ENCODE data around the gene GPX6.
"Not testable (repeated sequence)": the region's sequence is repeated elsewhere in the genome, so short reads cannot be mapped to it uniquely, and the experiment has no call there.

GPX6 gene

GRCh38 chr6:28525496-28526039, 10.0 kb upstream of the GPX6 start, which contains the start of gene GPX5:
TSS of gene GPX5 (plus strand) at chr6:28525881. CDS start at chr6:28526014, 133 bp downstream.
- H3K27me3 ChIP-seq (ENCODE audit: control insufficient read depth in 5 of 5, insufficient read depth in 4 of 5, low read length in 5 of 5): peaks cover 0 to 10% (median 8%) of the 10 kb centered on the region in 5 donors
- no peaks in the 10 kb centered on the region for H3K36me3 ChIP-seq (ENCODE audit: control insufficient read depth in 5 of 5, insufficient read depth in 5 of 5, low read length in 5 of 5)
- H3K9ac ChIP-seq (ENCODE audit: low read length in 5 of 5): no peak within 1 kb of the TSS
- H3K4me3 ChIP-seq (ENCODE audit: low read depth in 1 of 5, low read length in 5 of 5): no peak within 1 kb of the TSS
- no peaks in the 10 kb centered on the region for H3K9me3 ChIP-seq (ENCODE audit: control insufficient read depth in 5 of 5, low read length in 5 of 5)
- no peaks in the 10 kb centered on the region for H3K4me1 ChIP-seq (ENCODE audit: control insufficient read depth in 5 of 5, insufficient read depth in 5 of 5, low read length in 5 of 5)
- no peak within 1 kb of the TSS for H3K27ac ChIP-seq (ENCODE audit: low read depth, low read length)

GRCh38 chr6:28523241-28523622, 7.6 kb upstream of the GPX6 start:
- H3K27me3 ChIP-seq (ENCODE audit: control insufficient read depth in 5 of 5, insufficient read depth in 4 of 5, low read length in 5 of 5): peaks cover 0 to 10% (median 5%) of the 10 kb centered on the region in 5 donors
- no peak overlapping the region for H3K9ac ChIP-seq (ENCODE audit: low read length in 5 of 5)
- H3K4me1 ChIP-seq (ENCODE audit: control insufficient read depth in 5 of 5, insufficient read depth in 5 of 5, low read length in 5 of 5): no peaks in the 10 kb centered on the region
- H3K4me3 ChIP-seq (ENCODE audit: low read depth in 1 of 5, low read length in 5 of 5): no peak overlapping the region
- no peaks in the 10 kb centered on the region for H3K9me3 ChIP-seq (ENCODE audit: control insufficient read depth in 5 of 5, low read length in 5 of 5)
- H3K36me3 ChIP-seq (ENCODE audit: control insufficient read depth in 5 of 5, insufficient read depth in 5 of 5, low read length in 5 of 5): no peaks in the 10 kb centered on the region
- no peak overlapping the region for H3K27ac ChIP-seq (ENCODE audit: low read depth, low read length)

- H3K9me3 ChIP-seq (ENCODE audit: control insufficient read depth in 5 of 5, low read length in 5 of 5): no peaks in the 10 kb centered on the region
- H3K36me3 ChIP-seq (ENCODE audit: control insufficient read depth in 5 of 5, insufficient read depth in 5 of 5, low read length in 5 of 5): no peaks in the 10 kb centered on the region
- no peak overlapping the region for H3K27ac ChIP-seq (ENCODE audit: low read depth, low read length)
- peaks cover 0 to 10% (median 5%) of the 10 kb centered on the region in 5 donors for H3K27me3 ChIP-seq (ENCODE audit: control insufficient read depth in 5 of 5, insufficient read depth in 4 of 5, low read length in 5 of 5)
- H3K4me1 ChIP-seq (ENCODE audit: control insufficient read depth in 5 of 5, insufficient read depth in 5 of 5, low read length in 5 of 5): no peaks in the 10 kb centered on the region
- no peak overlapping the region for H3K4me3 ChIP-seq (ENCODE audit: low read depth in 1 of 5, low read length in 5 of 5)
- H3K9ac ChIP-seq (ENCODE audit: low read length in 5 of 5): no peak overlapping the region
Observed at GRCh38 chr6:28522594-28523240, 7.1 kb upstream of the GPX6 start.

GRCh38 chr6:28517964-28518363, 2.4 kb upstream of the GPX6 start:
- H3K27me3 ChIP-seq (ENCODE audit: control insufficient read depth in 5 of 5, insufficient read depth in 4 of 5, low read length in 5 of 5): peaks cover 0 to 15% (median 3%) of the 10 kb centered on the region in 5 donors
- no peaks in the 10 kb centered on the region for H3K4me1 ChIP-seq (ENCODE audit: control insufficient read depth in 5 of 5, insufficient read depth in 5 of 5, low read length in 5 of 5)
- no peak overlapping the region for H3K9ac ChIP-seq (ENCODE audit: low read length in 5 of 5)
- no peak overlapping the region for H3K27ac ChIP-seq (ENCODE audit: low read depth, low read length)
- no peak overlapping the region for H3K4me3 ChIP-seq (ENCODE audit: low read depth in 1 of 5, low read length in 5 of 5)
- no peaks in the 10 kb centered on the region for H3K9me3 ChIP-seq (ENCODE audit: control insufficient read depth in 5 of 5, low read length in 5 of 5)
- H3K36me3 ChIP-seq (ENCODE audit: control insufficient read depth in 5 of 5, insufficient read depth in 5 of 5, low read length in 5 of 5): no peaks in the 10 kb centered on the region

GRCh38 chr6:28512387-28512786, 3.2 kb downstream of the GPX6 start:
- not testable (repeated sequence) for H3K9me3 ChIP-seq (ENCODE audit: control insufficient read depth in 5 of 5, low read length in 5 of 5); H3K27me3 ChIP-seq (ENCODE audit: control insufficient read depth in 5 of 5, insufficient read depth in 4 of 5, low read length in 5 of 5); H3K4me3 ChIP-seq (ENCODE audit: low read depth in 1 of 5, low read length in 5 of 5); H3K27ac ChIP-seq (ENCODE audit: low read depth, low read length); H3K4me1 ChIP-seq (ENCODE audit: control insufficient read depth in 5 of 5, insufficient read depth in 5 of 5, low read length in 5 of 5); H3K36me3 ChIP-seq (ENCODE audit: control insufficient read depth in 5 of 5, insufficient read depth in 5 of 5, low read length in 5 of 5); H3K9ac ChIP-seq (ENCODE audit: low read length in 5 of 5)

- Histone ChIP-seq H3K9ac (ENCODE audit: low read length in 5 of 5) (no peak overlapping the region), H3K27ac (ENCODE audit: low read depth, low read length) (no peak overlapping the region), H3K4me3 (ENCODE audit: low read depth in 1 of 5, low read length in 5 of 5) (no peak overlapping the region), H3K9me3 (ENCODE audit: control insufficient read depth in 5 of 5, low read length in 5 of 5) (no peaks in the 10 kb centered on the region), H3K36me3 (ENCODE audit: control insufficient read depth in 5 of 5, insufficient read depth in 5 of 5, low read length in 5 of 5) (no peaks in the 10 kb centered on the region), H3K27me3 (ENCODE audit: control insufficient read depth in 5 of 5, insufficient read depth in 4 of 5, low read length in 5 of 5) (peaks cover 0 to 7% (median 2%) of the 10 kb centered on the region in 5 donors), H3K4me1 (ENCODE audit: control insufficient read depth in 5 of 5, insufficient read depth in 5 of 5, low read length in 5 of 5) (no peaks in the 10 kb centered on the region)
Observed at GRCh38 chr6:28511628-28512300, 3.8 kb downstream of the GPX6 start.

GRCh38 chr6:28506807-28507475, 8.7 kb downstream of the GPX6 start:
- H3K27me3 ChIP-seq (ENCODE audit: control insufficient read depth in 5 of 5, insufficient read depth in 4 of 5, low read length in 5 of 5): peaks cover 0 to 4% (median 0%) of the 10 kb centered on the region in 5 donors
- no peak overlapping the region for H3K9ac ChIP-seq (ENCODE audit: low read length in 5 of 5)
- no peak overlapping the region for H3K27ac ChIP-seq (ENCODE audit: low read depth, low read length)
- no peaks in the 10 kb centered on the region for H3K36me3 ChIP-seq (ENCODE audit: control insufficient read depth in 5 of 5, insufficient read depth in 5 of 5, low read length in 5 of 5)
- no peak overlapping the region for H3K4me3 ChIP-seq (ENCODE audit: low read depth in 1 of 5, low read length in 5 of 5)
- H3K4me1 ChIP-seq (ENCODE audit: control insufficient read depth in 5 of 5, insufficient read depth in 5 of 5, low read length in 5 of 5): no peaks in the 10 kb centered on the region
- H3K9me3 ChIP-seq (ENCODE audit: control insufficient read depth in 5 of 5, low read length in 5 of 5): no peaks in the 10 kb centered on the region

GRCh38 chr6:28505733-28506132, 9.9 kb downstream of the GPX6 start:
- no peak overlapping the region for H3K9ac ChIP-seq (ENCODE audit: low read length in 5 of 5)
- no peak overlapping the region for H3K4me3 ChIP-seq (ENCODE audit: low read depth in 1 of 5, low read length in 5 of 5)
- no peaks in the 10 kb centered on the region for H3K9me3 ChIP-seq (ENCODE audit: control insufficient read depth in 5 of 5, low read length in 5 of 5)

GRCh38 chr6:28502709-28503305, 12.8 kb downstream of the GPX6 start:
- not testable (repeated sequence) for H3K4me3 ChIP-seq (ENCODE audit: low read depth in 1 of 5, low read length in 5 of 5); H3K9ac ChIP-seq (ENCODE audit: low read length in 5 of 5); H3K4me1 ChIP-seq (ENCODE audit: control insufficient read depth in 5 of 5, insufficient read depth in 5 of 5, low read length in 5 of 5); H3K9me3 ChIP-seq (ENCODE audit: control insufficient read depth in 5 of 5, low read length in 5 of 5); H3K27ac ChIP-seq (ENCODE audit: low read depth, low read length); H3K36me3 ChIP-seq (ENCODE audit: control insufficient read depth in 5 of 5, insufficient read depth in 5 of 5, low read length in 5 of 5)
- H3K27me3 ChIP-seq (ENCODE audit: control insufficient read depth in 5 of 5, insufficient read depth in 4 of 5, low read length in 5 of 5): peaks cover 0 to 14% (median 3%) of the 10 kb centered on the region in 5 donors

More at GRCh38 chr6:28505733-28506132, 9.9 kb downstream of the GPX6 start:
- Histone ChIP-seq H3K27ac (ENCODE audit: low read depth, low read length) (no peak overlapping the region), H3K27me3 (ENCODE audit: control insufficient read depth in 5 of 5, insufficient read depth in 4 of 5, low read length in 5 of 5) (peaks cover 0 to 4% (median 0%) of the 10 kb centered on the region in 5 donors), H3K36me3 (ENCODE audit: control insufficient read depth in 5 of 5, insufficient read depth in 5 of 5, low read length in 5 of 5) (no peaks in the 10 kb centered on the region), H3K4me1 (ENCODE audit: control insufficient read depth in 5 of 5, insufficient read depth in 5 of 5, low read length in 5 of 5) (no peaks in the 10 kb centered on the region)

Data from subcutaneous abdominal adipose tissue (tissue), 5 donors.